ENCODE data around the gene SMAD6.

The SMAD6 gene

GRCh38 chr15:66801266-66801665 lies 99.2 kb downstream of the SMAD6 start:
- no peak for DNase-seq

GRCh38 chr15:66802025-66803001 lies 100.3 kb downstream of the SMAD6 start:
- DNase-seq = no peak

GRCh38 chr15:66803182-66803729 lies 101.2 kb downstream of the SMAD6 start:
- DNase-seq = no peak

- DNase-seq = no peak
Measured at GRCh38 chr15:66803749-66804148, 101.7 kb downstream of the SMAD6 start.

GRCh38 chr15:66805202-66805885 lies 103.3 kb downstream of the SMAD6 start:
- no peak for DNase-seq

- DNase-seq = no peak
Measured at GRCh38 chr15:66808181-66808824, 106.3 kb downstream of the SMAD6 start.

- no peak for DNase-seq
Measured at GRCh38 chr15:66809664-66810063, 107.6 kb downstream of the SMAD6 start.

- DNase-seq = no peak
Measured at GRCh38 chr15:66815318-66815717, 113.3 kb downstream of the SMAD6 start.

GRCh38 chr15:66816201-66816600 lies 114.2 kb downstream of the SMAD6 start:
- DNase-seq = no peak

- DNase-seq = no peak
Measured at GRCh38 chr15:66819084-66819483, 117.0 kb downstream of the SMAD6 start.

GRCh38 chr15:66820481-66821176 lies 118.6 kb downstream of the SMAD6 start:
- DNase-seq = no peak

GRCh38 chr15:66821307-66821706 lies 119.3 kb downstream of the SMAD6 start:
- DNase-seq = no peak

GRCh38 chr15:66822114-66822513 lies 120.1 kb downstream of the SMAD6 start:
- DNase-seq = no peak

- DNase-seq = no peak
Measured at GRCh38 chr15:66822576-66822975, 120.5 kb downstream of the SMAD6 start.

- no peak for DNase-seq
Measured at GRCh38 chr15:66823601-66824000, 121.6 kb downstream of the SMAD6 start.

GRCh38 chr15:66824424-66824823 lies 122.4 kb downstream of the SMAD6 start:
- DNase-seq = no peak

- DNase-seq = no peak
Measured at GRCh38 chr15:66825139-66825538, 123.1 kb downstream of the SMAD6 start.

GRCh38 chr15:66825731-66826130 lies 123.7 kb downstream of the SMAD6 start:
- no peak for DNase-seq

GRCh38 chr15:66826507-66826906 lies 124.5 kb downstream of the SMAD6 start:
- DNase-seq = no peak

- DNase-seq = no peak
Measured at GRCh38 chr15:66827039-66827697, 125.1 kb downstream of the SMAD6 start.

- DNase-seq = no peak
Measured at GRCh38 chr15:66827698-66828055, 125.6 kb downstream of the SMAD6 start.
